HCT116 (cell line): ENCODE results near the gene CYP27A1. TPM values are rescaled to one million over a fixed set of nuclear protein-coding genes. Genes with fewer than 3 reads are reported as not detected.

Source experiments
- ATAC-seq: fragments of 200-7000 bp; cut with Tn5 transposase; 2 replicates; pipeline ENCODE4 v1.9.1; 2020; ENCODE audit warnings: mild to moderate bottlenecking, moderate library complexity
- BruUV-seq: library from RNA; stranded (reverse); fragments of 400-500 nt; replicated peaks from 2 replicates; lab custom pipeline; 2021; lab: Mats Ljungman, UMichigan
- CTCF ChIA-PET: fragments of 300-600 bp; sonication (Branson Sonifier 250); formaldehyde crosslinking; loops from one replicate; lab custom pipeline; 2021; ENCODE audit warnings: antibody characterized with exemption; lab: Charles Lee
- POLR2A ChIA-PET: fragments of 300-600, 350-600 bp; sonication (Branson Sonifier 250); formaldehyde crosslinking; loops from one replicate; lab custom pipeline; 2021; ENCODE audit warnings: antibody characterized with exemption; lab: Charles Lee
- RAD21 ChIA-PET, 2 experiments: fragments of 300-600 bp; sonication (Branson Sonifier 250); formaldehyde crosslinking; loops; one replicate each; lab custom pipeline; 2023; ENCODE audit warnings: low total read pairs in 2 of 2; ENCODE audit not compliant: uncharacterized antibody in 2 of 2, unreplicated experiment in 2 of 2, low non-redundant PET in 1 of 2; lab: Charles Lee
- DNase-seq: peaks from one replicate; pipeline ENCODE4 v3.0.0-alpha.2; 2010; ENCODE audit warnings: low read depth, low spot score
- H2AFZ ChIP-seq: fragments of 200-600 bp; shearing (Covaris generic), sonication (generic); 2 replicates; pipeline ENCODE4 v1.6.1; 2017; ENCODE audit warnings: low read depth, mixed run types, mixed read lengths, antibody characterized with exemption, low read length; ENCODE audit not compliant: poor library complexity, severe bottlenecking
- H3K27ac ChIP-seq: 2 replicates; pipeline ENCODE4 v1.5.1; 2012; ENCODE audit warnings: low read depth, low read length
- H3K27me3 ChIP-seq: fragments of 200-600 bp; sonication (generic); 2 replicates; pipeline ENCODE4 v1.6.1; 2016; ENCODE audit warnings: mixed run types, low read length, mixed read lengths; ENCODE audit not compliant: insufficient read depth
- H3K36me3 ChIP-seq, 2 experiments: fragments of 200-500 bp in 1 of 2; fragments of 200-600 bp in 1 of 2; sonication (Bioruptor generic) in 1 of 2; sonication (generic) in 1 of 2; 2 replicates each; pipeline versions ENCODE4 v1.5.1 to v1.6.1; 2014 to 2016; ENCODE audit warnings: low read length in 2 of 2, inconsistent platforms in 1 of 2, mixed read lengths in 1 of 2, mixed run types in 1 of 2; ENCODE audit not compliant: insufficient read depth in 2 of 2, control insufficient read depth in 1 of 2
- H3K4me1 ChIP-seq, 2 experiments: fragments of 200-600 bp in 1 of 2; sonication (generic) in 1 of 2; 2 replicates each; pipeline versions ENCODE4 v1.5.1 to v1.6.1; 2012 to 2017; ENCODE audit warnings: low read length in 2 of 2, inconsistent platforms in 1 of 2, mild to moderate bottlenecking in 1 of 2, mixed read lengths in 1 of 2, mixed run types in 1 of 2, moderate library complexity in 1 of 2; ENCODE audit not compliant: insufficient read depth in 2 of 2, control insufficient read depth in 1 of 2
- H3K4me2 ChIP-seq: fragments of 200-600 bp; sonication (generic); 2 replicates; pipeline ENCODE4 v1.6.1; 2017; ENCODE audit warnings: mixed run types, low read length, mixed read lengths
- H3K4me3 ChIP-seq, 2 experiments: fragments of 200-600 bp in 1 of 2; sonication (generic) in 1 of 2; replicated peaks in 1 of 2; 2 replicates each; pipeline ENCODE4 v1.5.1; 2011 to 2016; ENCODE audit warnings: low read length in 2 of 2, control low read depth in 1 of 2, low read depth in 1 of 2, mild to moderate bottlenecking in 1 of 2, mixed read lengths in 1 of 2, mixed run types in 1 of 2
- H3K79me2 ChIP-seq: fragments of 200-600 bp; sonication (generic); 2 replicates; pipeline ENCODE4 v1.6.1; 2017; ENCODE audit warnings: mild to moderate bottlenecking, mixed run types, low read length, moderate library complexity, mixed read lengths; ENCODE audit not compliant: insufficient read depth
- H3K9ac ChIP-seq: fragments of 200-600 bp; sonication (generic); 2 replicates; pipeline ENCODE4 v1.6.1; 2016; ENCODE audit warnings: low read length, mixed read lengths
- H3K9me2 ChIP-seq: fragments of 200-600 bp; sonication (generic), shearing (Covaris generic); 2 replicates; pipeline ENCODE4 v1.6.1; 2017; ENCODE audit warnings: mixed run types, mild to moderate bottlenecking, moderate library complexity; ENCODE audit not compliant: insufficient read depth
- H3K9me3 ChIP-seq, 2 experiments: fragments of 200-500 bp in 1 of 2; fragments of 200-600 bp in 1 of 2; sonication (Bioruptor generic) in 1 of 2; sonication (generic) in 1 of 2; 2 replicates each; pipeline ENCODE4 v1.6.1; 2014 to 2017; ENCODE audit warnings: low read length in 2 of 2, mixed read lengths in 2 of 2, inconsistent platforms in 1 of 2, low read depth in 1 of 2, mild to moderate bottlenecking in 1 of 2, mixed run types in 1 of 2, moderate library complexity in 1 of 2; ENCODE audit not compliant: control insufficient read depth in 1 of 2, insufficient read depth in 1 of 2
- H4K20me1 ChIP-seq: fragments of 200-600 bp; sonication (generic), shearing (Covaris generic); 2 replicates; pipeline ENCODE4 v1.6.1; 2017; ENCODE audit warnings: mixed run types, mild to moderate bottlenecking, moderate library complexity; ENCODE audit not compliant: insufficient read depth
- CEBPB ChIP-seq: IDR thresholded peaks from 2 replicates; pipeline ENCODE4 v1.6.1; 2012; ENCODE audit warnings: low read depth
- EGR1 ChIP-seq: IDR thresholded peaks from 2 replicates; pipeline ENCODE4 v1.6.1; 2012; ENCODE audit warnings: low read depth
- ELF1 ChIP-seq: IDR thresholded peaks from 2 replicates; pipeline ENCODE4 v1.6.1; 2012; ENCODE audit warnings: low read depth, borderline replicate concordance
- EZH2 ChIP-seq: fragments of 200-600 bp; sonication (generic); IDR thresholded peaks from 2 replicates; pipeline ENCODE4 v1.6.1; 2017; ENCODE audit warnings: antibody characterized with exemption, mixed run types
- EZH2phosphoT487 ChIP-seq: fragments of 200-600 bp; IDR thresholded peaks from 2 replicates; pipeline ENCODE4 v1.6.1; 2018; ENCODE audit warnings: antibody characterized with exemption, borderline replicate concordance
- FOSL1 ChIP-seq: IDR thresholded peaks from 2 replicates; pipeline ENCODE4 v1.6.1; 2012; ENCODE audit warnings: low read depth
- MAX ChIP-seq: IDR thresholded peaks from 2 replicates; pipeline ENCODE4 v1.6.1; 2012
- POLR2A ChIP-seq: IDR thresholded peaks from 2 replicates; pipeline ENCODE4 v1.7.0; 2011; ENCODE audit warnings: borderline replicate concordance; ENCODE audit not compliant: insufficient read depth, insufficient read length; ENCODE audit errors: extremely low read depth
- SIN3A ChIP-seq: IDR thresholded peaks from 2 replicates; pipeline ENCODE4 v1.6.1; 2012; ENCODE audit warnings: low read depth
- SRF ChIP-seq: IDR thresholded peaks from 2 replicates; pipeline ENCODE4 v1.6.1; 2012; ENCODE audit warnings: low read depth
- TCF7L2 ChIP-seq: IDR thresholded peaks from 2 replicates; pipeline ENCODE4 v1.7.0; 2011; ENCODE audit warnings: borderline replicate concordance, inconsistent platforms; ENCODE audit not compliant: insufficient read depth, insufficient read length; ENCODE audit errors: extremely low read depth
- YY1 ChIP-seq: IDR thresholded peaks from 2 replicates; pipeline ENCODE4 v1.6.1; 2011; ENCODE audit warnings: low read length, low read depth, moderate library complexity, mild to moderate bottlenecking; ENCODE audit not compliant: insufficient replicate concordance; ENCODE audit errors: extremely low read depth
- ZBTB33 ChIP-seq: IDR thresholded peaks from 2 replicates; pipeline ENCODE4 v1.6.1; 2011; ENCODE audit warnings: mild to moderate bottlenecking, low read length, moderate library complexity; ENCODE audit not compliant: insufficient replicate concordance; ENCODE audit errors: extremely low read depth
- ZFX ChIP-seq: fragments of 450-650 bp; IDR thresholded peaks from 2 replicates; pipeline ENCODE4 v1.6.1; 2017
- intact Hi-C: fragments of 100-400 bp; cut with micrococcal nuclease; formaldehyde crosslinking; loops from 2 replicates; pipeline ENCODE4 v1.10.0; 2022
- total RNA-seq: library from RNA; stranded (reverse); gene quantifications from one replicate; pipeline ENCODE4 v1.2.1, GENCODE V29; 2021; ENCODE audit not compliant: unreplicated experiment
- TF ChIP-seq, protein P1 (sequence below), 3 experiments: fragments of 200-600 bp in 1 of 3; sonication (generic) in 1 of 3; IDR thresholded peaks in 2 of 3; conservative IDR thresholded peaks in 1 of 3; 2 replicates each; pipeline ENCODE4 v1.5.1; 2012 to 2017; ENCODE audit warnings: low read depth in 2 of 3, low read length in 2 of 3, antibody characterized with exemption in 1 of 3, borderline replicate concordance in 1 of 3, control low read depth in 1 of 3, mild to moderate bottlenecking in 1 of 3, mixed read lengths in 1 of 3, mixed run types in 1 of 3, moderate library complexity in 1 of 3; ENCODE audit not compliant: insufficient read depth in 1 of 3
- TF ChIP-seq, protein P2 (sequence below): IDR thresholded peaks from 2 replicates; pipeline ENCODE4 v1.6.1; 2012; ENCODE audit warnings: low read depth

The CYP27A1 gene
- total RNA-seq, 1 experiment from 2014 or later: 1.6 TPM

DNA sequence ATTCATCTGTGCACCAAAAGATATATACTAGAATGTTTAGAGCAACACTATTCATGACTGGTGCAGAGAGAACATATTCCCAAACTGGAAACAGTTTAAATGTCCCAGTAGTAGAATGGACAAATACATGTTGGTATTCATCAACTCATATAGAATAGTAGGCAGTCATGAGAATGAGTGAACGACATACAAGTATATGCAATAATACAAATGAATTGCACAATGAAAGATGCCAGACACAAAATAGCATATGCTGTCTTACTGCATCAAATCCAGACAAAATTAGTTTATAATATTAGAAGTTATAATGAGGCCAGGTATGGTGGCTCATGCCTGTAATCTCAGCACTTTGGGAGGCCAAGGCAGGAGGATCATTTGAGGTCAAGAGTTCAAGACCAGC is 57.9 kb downstream of the CYP27A1 start:
- Histone ChIP-seq H4K20me1 (no peaks in the 10 kb centered on the region), H3K27me3 (no peaks in the 10 kb centered on the region), H3K9me2 (no peaks in the 10 kb centered on the region), H3K9ac (no peak overlapping the region), H2AFZ (no peak overlapping the region), H3K4me1 (peaks cover 5 to 14% of the 10 kb centered on the region in 2 experiments), H3K4me3 (no peak overlapping the region), H3K27ac (no peak overlapping the region), H3K36me3 (no peaks in the 10 kb centered on the region), H3K79me2 (no peaks in the 10 kb centered on the region), H3K9me3 (no peaks in the 10 kb centered on the region), H3K4me2 (no peak overlapping the region)
- DNase-seq (no peak), ATAC-seq (no peak)
- TF ChIP-seq SIN3A (no peak), YY1 (no peak), ZBTB33 (no peak), MAX (no peak), ELF1 (no peak), EGR1 (no peak), EZH2phosphoT487 (no peak), ZFX (no peak), CEBPB (no peak), EZH2 (no peak), POLR2A (no peak), TCF7L2 (no peak), FOSL1 (no peak), SRF (no peak)
- TF ChIP-seq, protein P1, sequence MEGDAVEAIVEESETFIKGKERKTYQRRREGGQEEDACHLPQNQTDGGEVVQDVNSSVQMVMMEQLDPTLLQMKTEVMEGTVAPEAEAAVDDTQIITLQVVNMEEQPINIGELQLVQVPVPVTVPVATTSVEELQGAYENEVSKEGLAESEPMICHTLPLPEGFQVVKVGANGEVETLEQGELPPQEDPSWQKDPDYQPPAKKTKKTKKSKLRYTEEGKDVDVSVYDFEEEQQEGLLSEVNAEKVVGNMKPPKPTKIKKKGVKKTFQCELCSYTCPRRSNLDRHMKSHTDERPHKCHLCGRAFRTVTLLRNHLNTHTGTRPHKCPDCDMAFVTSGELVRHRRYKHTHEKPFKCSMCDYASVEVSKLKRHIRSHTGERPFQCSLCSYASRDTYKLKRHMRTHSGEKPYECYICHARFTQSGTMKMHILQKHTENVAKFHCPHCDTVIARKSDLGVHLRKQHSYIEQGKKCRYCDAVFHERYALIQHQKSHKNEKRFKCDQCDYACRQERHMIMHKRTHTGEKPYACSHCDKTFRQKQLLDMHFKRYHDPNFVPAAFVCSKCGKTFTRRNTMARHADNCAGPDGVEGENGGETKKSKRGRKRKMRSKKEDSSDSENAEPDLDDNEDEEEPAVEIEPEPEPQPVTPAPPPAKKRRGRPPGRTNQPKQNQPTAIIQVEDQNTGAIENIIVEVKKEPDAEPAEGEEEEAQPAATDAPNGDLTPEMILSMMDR (IDR thresholded peaks at IDR 0.05 in 2 of 3, conservative IDR thresholded peaks at IDR 0.05 in 1 of 3; ENCODE audit: borderline replicate concordance in 1 of 3, insufficient read depth in 1 of 3, low read depth in 2 of 3, low read length in 2 of 3): no peak
- TF ChIP-seq, protein P2, sequence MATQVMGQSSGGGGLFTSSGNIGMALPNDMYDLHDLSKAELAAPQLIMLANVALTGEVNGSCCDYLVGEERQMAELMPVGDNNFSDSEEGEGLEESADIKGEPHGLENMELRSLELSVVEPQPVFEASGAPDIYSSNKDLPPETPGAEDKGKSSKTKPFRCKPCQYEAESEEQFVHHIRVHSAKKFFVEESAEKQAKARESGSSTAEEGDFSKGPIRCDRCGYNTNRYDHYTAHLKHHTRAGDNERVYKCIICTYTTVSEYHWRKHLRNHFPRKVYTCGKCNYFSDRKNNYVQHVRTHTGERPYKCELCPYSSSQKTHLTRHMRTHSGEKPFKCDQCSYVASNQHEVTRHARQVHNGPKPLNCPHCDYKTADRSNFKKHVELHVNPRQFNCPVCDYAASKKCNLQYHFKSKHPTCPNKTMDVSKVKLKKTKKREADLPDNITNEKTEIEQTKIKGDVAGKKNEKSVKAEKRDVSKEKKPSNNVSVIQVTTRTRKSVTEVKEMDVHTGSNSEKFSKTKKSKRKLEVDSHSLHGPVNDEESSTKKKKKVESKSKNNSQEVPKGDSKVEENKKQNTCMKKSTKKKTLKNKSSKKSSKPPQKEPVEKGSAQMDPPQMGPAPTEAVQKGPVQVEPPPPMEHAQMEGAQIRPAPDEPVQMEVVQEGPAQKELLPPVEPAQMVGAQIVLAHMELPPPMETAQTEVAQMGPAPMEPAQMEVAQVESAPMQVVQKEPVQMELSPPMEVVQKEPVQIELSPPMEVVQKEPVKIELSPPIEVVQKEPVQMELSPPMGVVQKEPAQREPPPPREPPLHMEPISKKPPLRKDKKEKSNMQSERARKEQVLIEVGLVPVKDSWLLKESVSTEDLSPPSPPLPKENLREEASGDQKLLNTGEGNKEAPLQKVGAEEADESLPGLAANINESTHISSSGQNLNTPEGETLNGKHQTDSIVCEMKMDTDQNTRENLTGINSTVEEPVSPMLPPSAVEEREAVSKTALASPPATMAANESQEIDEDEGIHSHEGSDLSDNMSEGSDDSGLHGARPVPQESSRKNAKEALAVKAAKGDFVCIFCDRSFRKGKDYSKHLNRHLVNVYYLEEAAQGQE: no peak
- intact Hi-C loops: no loop called here
- RAD21 ChIA-PET: no interaction called here
- CTCF ChIA-PET: no interaction called here
- POLR2A ChIA-PET: no interaction called here
- BruUV-seq: no TSS peak
